Measurements from ENCODE around the gene VASN.
"Not testable (repeated sequence)": the region's sequence is repeated elsewhere in the genome, so short reads cannot be mapped to it uniquely, and the experiment has no call there.

Gene VASN

DNA sequence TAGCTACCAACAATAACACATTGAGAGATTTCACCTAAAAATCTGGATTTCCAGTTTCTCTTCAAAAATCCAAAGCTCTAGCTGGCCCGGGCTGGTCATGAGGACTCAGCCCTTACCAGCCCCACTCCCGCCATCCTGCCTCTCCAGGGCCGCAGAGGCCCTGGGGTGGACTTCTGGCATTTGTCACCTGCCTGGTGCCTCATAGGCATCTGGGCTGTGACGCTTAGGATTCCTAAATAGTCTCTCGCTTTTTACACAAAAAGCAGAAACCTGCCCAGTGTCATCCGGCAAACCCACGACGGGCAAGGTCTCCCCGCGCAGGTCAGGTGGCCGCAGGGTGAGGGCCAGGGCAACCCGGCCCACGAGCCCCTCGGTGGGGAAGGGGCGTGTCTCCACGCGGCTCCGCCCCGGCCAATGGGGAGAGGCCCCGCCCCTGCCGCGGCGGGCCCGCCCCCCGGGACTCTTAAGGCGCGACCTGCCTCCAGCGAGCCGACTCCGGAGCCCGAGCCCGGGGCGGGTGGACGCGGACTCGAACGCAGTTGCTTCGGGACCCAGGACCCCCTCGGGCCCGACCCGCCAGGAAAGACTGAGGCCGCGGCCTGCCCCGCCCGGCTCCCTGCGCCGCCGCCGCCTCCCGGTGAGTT, at the start of gene VASN:
VASN (plus strand) TSS at position 492 of the 644 bp plus-strand sequence. CDS start 9,030 bp downstream, outside the sequence.
- peak; percentile 25 to 63 for DNase-seq (ENCODE audit: extremely low read depth in 1 of 2, low read depth in 1 of 2)

GRCh38 chr16:4322121-4323052, 49.3 kb upstream of the VASN start:
- no peak for DNase-seq (ENCODE audit: extremely low read depth in 1 of 2, low read depth in 1 of 2)

DNA sequence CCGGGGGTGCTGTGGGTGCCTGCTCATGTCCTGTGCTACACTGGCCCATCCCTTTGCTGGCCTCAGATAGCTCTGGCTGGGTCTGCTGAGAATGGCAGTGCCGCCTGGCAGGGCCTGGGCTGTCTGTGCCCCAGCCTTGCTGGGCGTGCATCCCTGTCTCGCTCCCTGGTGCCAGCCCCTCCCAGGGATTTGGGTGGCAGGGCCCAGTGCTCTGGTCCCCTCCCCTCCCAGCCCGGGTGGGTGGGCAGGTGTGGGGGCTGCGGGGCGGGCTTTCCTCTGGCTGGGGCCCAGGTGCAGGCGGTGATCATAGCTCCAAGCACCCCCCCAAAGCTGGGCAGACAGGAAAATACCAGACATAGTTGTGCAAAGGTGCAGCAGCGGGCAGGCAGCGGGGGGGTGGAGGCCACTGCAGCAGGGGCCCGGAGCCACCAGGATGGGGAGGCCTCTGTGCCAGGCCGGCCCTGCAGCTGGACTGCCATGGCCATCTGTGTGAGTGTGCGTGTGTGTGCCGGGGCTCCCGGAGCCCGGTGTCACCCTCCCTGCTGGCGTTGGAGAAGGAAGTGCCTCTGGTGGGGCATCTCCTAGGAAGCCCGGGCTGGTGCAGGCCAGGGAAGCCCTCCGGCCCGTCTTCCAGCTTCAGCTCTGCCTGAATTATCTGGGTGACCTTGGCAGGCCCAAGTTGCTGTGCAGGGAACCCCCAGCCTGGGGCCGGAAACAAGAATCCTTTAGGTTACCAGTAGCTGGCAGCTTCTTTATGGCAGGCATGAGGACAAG, 48.4 kb upstream of the VASN start:
- DNase-seq (ENCODE audit: extremely low read depth in 1 of 2, low read depth in 1 of 2), result no peak

DNA sequence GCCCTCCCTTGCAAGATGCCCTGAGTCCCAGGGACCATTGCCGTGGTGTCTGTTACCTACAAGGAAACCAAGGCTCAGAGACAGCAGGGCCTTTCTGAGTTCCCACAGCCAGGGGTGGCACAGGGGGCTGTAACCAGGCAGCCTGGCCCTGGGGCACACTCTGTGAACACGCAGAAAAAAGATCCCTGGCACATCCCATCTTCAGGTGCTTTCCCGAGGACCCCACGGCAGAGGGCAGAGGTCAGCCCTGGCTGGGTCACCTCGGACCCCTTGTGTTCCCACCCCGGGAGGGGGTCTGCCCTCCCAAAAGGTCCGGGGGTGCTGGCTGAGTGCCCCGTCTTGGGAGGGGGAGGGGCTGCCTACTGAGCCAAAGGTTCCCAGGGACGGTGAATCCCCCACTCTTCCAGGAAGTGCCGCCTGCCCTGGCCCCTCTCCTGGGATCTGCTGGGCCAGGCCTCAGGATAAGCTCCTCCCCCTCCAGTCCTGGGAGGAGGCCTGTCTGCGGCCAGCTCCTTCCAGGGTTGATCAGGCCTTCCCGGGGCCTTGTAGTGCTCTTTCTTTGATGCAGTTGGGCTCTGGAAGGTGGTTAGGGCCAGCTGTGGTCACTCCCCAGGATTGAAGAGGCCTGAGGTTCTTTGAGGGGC, 47.7 kb upstream of the VASN start:
- DNase-seq (ENCODE audit: extremely low read depth in 1 of 2, low read depth in 1 of 2), result no peak

GRCh38 chr16:4324492-4325252, 47.0 kb upstream of the VASN start:
- DNase-seq (ENCODE audit: extremely low read depth in 1 of 2, low read depth in 1 of 2), result no peak

GRCh38 chr16:4325253-4325758, 46.3 kb upstream of the VASN start:
- DNase-seq (ENCODE audit: extremely low read depth in 1 of 2, low read depth in 1 of 2), result no peak

- DNase-seq (ENCODE audit: extremely low read depth in 1 of 2, low read depth in 1 of 2), result no peak
These were observed 44.1 kb upstream of the VASN start for GRCh38 chr16:4327386-4328045.

- no peak for DNase-seq (ENCODE audit: extremely low read depth in 1 of 2, low read depth in 1 of 2)
These were observed 43.4 kb upstream of the VASN start for GRCh38 chr16:4328046-4328781.

- DNase-seq (ENCODE audit: extremely low read depth in 1 of 2, low read depth in 1 of 2), result no peak
These were observed 42.6 kb upstream of the VASN start for GRCh38 chr16:4328782-4329775.

DNA sequence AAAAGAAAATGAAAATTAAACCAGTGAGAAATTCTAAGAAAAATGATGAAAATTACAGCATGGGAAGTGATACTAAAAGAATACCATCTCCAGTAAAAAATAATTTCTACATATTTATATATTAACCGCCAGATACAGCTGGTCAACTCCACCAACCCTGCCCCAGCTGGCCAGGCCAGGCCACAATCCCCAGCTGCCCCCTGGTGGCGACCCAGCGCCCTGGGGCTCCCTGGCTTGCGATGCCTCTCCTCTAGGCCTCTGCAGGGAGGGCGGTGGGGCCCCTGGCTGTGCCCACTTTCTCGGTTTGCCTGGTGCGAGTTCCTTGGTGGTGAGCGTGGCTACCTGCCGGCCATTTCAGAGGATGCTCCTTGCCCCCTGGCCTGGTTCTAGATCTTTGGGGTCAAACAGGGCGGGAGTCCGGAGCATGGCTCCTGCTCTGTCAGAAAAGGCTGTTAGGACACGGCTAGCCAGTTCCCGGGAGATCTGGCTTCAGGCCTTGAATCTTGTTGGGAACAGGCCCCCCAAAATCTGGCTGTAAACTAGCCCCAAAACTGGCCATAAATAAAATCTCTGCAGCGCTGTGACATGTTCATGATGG, 41.3 kb upstream of the VASN start:
- peak in 1 of 2 donors; percentile 64 for DNase-seq (ENCODE audit: extremely low read depth in 1 of 2, low read depth in 1 of 2)

GRCh38 chr16:4332083-4332482, 39.6 kb upstream of the VASN start:
- no peak for DNase-seq (ENCODE audit: extremely low read depth in 1 of 2, low read depth in 1 of 2)

GRCh38 chr16:4332623-4333307, 38.9 kb upstream of the VASN start:
- no peak for DNase-seq (ENCODE audit: extremely low read depth in 1 of 2, low read depth in 1 of 2)

DNA sequence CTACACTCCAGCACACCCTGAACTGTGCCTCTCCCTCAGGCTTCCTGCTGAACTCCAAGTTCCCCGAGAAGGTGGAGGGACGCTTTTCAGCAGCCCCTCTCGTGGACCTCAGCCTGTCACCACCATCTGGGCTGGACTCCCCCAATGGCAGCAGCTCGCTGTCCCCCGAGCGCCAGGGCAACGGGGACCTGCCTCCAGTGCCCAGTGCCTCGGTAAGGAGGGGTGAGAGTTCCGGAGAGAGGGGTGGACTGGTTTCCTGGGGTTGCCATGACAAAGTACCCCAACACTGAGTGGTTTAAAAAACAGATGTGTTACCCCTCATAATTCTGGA, 38.4 kb upstream of the VASN start:
- DNase-seq (ENCODE audit: extremely low read depth in 1 of 2, low read depth in 1 of 2), result no peak

DNA sequence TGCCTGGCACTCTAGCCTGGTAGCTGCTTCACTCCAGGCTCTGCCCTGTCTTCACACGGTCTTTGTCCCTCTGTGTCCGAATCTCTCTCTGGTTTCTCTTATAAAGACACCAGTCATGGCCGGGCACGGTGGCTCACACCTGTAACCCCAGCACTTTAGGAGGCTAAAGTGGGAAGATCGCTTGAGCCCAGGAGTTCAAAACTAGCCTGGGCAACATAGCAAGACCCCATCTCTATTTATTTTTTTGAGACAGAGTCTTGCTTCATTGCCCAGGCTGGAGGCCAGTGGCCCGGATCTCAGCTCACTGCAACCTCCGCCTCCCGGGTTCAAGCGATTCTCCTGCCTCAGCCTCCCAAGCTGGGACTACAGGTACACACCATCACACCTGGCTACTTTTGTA, 37.9 kb upstream of the VASN start:
- not testable (repeated sequence) for DNase-seq (ENCODE audit: extremely low read depth in 1 of 2, low read depth in 1 of 2)

DNA sequence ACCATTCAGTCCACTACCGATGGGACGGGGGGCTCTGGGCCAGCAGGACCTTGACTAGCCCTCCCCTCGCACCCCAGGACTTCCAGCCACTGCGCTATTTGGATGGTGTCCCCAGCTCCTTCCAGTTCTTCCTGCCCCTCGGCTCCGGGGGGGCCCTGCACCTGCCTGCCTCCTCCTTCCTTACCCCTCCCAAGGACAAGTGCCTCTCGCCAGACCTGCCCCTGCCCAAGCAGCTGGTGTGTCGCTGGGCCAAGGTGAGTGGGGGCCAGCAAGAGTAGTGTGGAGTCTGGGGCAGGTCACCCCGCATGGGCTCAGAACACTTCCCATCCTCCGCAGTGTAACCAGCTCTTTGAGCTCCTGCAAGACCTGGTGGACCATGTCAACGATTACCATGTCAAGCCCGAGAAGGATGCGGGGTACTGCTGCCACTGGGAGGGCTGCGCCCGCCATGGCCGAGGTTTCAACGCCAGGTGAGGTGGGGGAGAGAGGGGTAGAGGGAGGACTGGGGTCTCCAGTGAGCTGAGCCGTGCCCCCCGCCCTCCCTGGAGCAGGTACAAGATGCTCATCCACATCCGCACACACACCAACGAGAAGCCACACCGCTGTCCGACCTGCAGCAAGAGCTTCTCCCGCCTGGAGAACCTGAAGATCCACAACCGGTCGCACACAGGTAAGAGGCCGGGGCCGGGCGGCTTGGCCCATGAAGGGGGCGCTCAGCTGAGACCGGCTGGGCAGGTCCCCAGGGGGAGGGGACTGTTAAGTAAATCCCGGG, 36.7 kb upstream of the VASN start:
- DNase-seq (ENCODE audit: extremely low read depth in 1 of 2, low read depth in 1 of 2), result no peak

All from activated CD8-positive, alpha-beta memory T cell treated with anti-CD3 and anti-CD28 coated beads for 1 hour (primary cell).